Activated T-cell treated with anti-CD3 and anti-CD28 coated beads, Interleukin-2, amount 50 U/mL, for 48 hours (primary cell): ENCODE data around the gene CNTROB.

ENCODE experiments used
- DNase-seq, 2 experiments: peaks; one replicate each; pipeline ENCODE4 v3.0.0-alpha.2; 2020

CNTROB gene

DNA sequence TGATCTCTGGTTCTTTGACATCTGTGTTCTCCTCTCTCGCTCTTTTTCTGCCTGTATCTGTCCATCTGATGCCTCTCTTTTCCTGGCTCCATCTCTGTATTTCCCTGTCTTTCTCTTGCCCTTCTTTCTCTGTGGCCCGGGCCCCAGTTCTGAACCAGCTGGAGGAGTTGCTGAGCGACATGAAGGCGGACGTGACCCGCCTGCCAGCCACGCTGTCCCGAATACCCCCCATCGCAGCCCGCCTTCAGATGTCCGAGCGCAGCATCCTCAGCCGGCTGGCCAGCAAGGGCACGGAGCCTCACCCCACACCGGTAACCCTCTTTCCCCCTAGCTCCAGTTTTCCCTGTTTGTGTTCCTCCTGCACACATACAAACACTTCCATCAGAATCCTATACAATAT, 21.7 kb upstream of the CNTROB start:
- no peak for DNase-seq

DNA sequence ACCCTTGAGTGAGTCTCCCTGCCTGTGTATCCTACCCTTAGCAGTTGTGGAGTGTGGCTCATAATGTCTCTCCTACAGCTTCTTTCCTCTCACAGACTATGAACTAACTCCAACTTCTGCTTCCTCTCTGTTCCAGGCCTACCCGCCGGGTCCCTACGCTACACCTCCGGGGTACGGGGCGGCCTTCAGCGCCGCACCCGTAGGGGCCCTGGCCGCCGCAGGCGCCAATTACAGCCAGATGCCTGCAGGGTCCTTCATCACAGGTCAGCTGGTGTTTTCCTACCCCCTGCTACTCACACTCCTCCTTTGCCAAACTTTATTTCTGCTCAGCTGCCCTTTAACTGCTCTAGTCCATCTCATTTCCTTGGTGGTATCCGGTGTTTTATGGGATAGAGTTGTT, 21.3 kb upstream of the CNTROB start:
- no peak for DNase-seq

DNA sequence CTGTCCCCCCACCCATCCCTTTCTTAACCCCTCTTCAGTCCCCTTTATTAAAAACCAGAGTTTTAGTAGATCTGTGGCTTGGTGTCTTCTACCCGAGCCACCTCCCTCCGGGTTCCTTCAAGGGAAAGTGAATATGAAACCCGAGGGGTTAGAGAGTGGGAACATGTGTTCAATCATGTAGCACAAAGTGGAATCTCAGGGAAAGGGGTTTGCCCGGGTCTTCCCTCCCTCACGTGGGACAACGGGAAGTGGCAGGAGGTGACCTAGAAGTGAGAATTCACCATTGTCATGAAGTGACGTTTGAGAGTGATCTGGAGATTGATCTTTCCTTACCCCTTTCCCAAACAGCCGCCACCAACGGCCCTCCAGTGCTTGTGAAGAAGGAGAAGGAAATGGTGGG, 20.9 kb upstream of the CNTROB start:
- DNase-seq = no peak

DNA sequence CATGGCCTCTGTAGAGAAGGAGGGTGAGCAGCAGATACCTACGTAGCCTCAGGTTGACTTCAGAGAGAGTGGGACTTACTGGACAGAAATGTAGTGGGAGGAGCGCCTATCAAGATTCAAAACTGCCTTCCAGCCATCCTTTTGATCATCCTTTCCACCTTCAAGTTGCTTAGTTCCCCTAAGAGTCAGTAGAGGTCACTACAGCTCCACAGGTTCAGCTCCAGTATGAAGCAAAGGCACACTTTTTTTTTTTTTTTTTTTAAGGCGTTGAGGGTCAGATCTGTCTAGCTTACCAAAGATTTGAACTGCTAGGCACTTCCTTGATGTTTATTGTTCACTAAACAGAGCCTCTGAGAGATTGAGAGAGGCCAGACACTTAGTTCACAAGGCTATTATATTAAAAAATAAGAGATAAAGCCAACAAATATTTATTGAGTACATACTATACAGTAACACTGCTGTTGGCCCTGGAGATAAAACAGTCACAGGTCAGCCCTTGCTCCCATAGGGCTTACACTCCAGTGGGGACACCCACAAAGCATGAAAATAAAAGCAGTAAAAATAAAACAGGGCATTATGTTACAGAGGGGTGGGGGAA, 19.0 kb upstream of the CNTROB start:
- peak in 1 of 2 experiments; percentile 31 for DNase-seq

DNA sequence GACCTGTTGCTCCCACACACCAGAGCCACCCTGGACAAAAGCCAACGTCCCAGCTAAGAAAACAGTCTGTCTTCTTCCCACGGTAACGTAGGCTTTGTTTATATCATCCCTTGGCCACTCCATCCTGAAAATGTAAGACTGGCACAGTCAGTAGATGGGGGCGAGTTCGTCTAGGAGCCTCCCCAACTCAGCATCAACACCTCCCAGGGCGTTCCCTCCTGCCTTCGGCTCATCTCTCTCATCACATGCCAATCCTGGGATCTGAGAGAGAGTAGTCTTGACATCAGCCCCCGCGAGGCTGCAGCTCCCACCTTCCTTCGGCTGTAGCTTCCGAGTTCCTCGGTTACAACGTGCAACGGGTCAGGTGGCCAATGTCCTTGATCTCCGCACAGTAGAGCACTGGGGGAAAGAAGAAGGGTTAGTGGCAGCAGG, 16.8 kb upstream of the CNTROB start:
- no peak for DNase-seq

DNA sequence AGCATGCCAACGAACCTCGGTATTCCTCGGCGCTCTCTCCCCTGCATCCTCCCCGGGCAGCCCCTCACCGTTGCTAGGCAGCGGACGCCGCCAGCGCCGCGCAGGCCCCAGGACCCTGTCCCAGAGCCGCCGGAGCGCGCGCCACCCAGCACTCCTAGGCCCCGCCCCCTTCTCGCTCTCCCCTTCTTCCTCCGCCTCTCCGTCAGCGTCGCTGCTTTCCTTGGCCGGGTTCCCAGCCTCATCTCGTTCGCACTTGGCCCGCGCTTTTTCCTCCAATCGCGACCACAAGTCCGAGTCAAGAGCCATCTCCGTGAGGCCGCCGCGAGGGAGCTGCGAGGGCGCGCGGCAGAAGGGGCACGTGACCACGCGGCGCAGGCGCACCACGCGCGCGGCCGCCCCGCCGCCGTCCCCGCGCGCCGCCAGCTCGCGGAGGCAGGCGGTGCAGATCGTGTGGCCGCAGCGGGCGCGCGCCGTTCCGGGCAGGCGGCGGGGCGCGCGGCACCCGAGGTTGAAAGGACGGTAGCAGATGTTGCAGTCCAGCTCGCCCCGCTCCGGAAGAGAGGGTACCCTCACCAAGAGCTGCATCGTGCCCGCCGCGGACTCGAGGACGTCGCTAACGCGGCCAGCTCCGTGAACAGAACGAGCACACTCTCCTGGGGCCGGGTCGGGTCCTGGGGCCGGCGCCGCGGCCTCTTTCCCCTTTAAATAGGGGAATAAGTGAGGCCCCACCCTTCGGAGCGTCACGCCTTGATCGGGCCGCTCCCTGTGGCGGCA, 16.2 kb upstream of the CNTROB start, which contains the start of gene RNF227:
RNF227 (minus strand) TSS at position 679 of the 774 bp plus-strand sequence; CDS start at position 585, 94 bp downstream.
- peak; percentile 93 for DNase-seq

DNA sequence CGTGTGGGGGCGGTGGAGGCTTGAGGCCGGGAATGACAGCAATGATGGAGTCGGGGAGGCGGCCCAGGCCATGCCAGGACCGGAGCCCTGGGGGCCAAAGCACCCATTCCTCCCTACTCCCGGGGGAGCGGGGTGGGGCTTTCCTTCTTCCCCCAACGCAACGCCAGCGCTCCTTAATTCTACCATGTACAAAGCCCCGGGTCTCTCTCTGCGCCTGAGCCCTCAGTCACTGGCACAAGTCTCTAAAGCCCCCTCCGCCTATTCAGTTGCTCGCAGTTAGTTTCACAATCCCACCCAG, 15.7 kb upstream of the CNTROB start:
- no peak for DNase-seq

DNA sequence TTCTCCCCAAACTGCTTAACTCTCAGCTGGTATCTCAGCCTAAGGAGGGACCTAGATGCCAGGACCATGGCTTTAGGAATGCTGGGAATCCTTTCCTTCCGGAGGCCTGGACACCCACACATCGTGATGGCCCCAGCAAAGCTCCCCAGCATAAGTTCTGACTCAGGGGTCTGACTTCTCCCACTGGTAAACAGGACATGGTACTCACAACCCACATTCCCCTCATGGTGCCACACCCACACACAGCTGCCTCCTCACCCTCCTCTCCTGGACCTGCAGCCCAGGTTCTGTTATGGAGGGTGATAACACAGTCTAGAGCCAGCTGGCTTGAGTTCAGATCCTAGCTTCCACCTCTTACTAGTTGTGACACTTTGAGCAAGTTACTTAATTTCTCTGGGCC, 15.2 kb upstream of the CNTROB start:
- no peak for DNase-seq

DNA sequence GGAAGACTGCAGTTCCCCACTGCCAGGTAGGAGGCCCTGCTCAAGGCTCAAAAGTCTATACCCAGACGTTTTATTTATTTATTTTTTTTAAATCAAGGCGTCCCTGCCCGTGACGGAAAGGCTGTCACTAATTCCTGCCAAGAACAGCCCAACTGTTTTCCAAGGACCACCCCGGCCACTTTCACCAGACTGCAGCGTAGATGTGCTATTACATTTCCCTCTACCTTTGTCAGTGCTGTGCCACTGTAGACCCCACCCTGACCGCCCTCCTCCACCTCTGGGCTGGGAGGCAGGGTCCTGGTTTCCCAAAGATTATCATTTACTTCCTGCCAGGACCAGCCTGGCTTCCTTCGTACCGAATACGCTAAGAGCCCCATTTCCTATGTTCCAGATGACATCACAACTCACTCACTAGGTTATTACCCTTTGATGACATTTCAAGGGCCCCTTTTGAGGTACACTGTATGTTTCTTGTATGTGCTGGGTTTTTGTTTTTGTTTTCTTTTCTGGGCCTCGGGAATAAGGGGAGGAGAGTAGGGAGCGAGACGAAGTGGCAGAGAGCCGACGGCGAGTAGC, 9.6 kb upstream of the CNTROB start:
- DNase-seq = no peak

DNA sequence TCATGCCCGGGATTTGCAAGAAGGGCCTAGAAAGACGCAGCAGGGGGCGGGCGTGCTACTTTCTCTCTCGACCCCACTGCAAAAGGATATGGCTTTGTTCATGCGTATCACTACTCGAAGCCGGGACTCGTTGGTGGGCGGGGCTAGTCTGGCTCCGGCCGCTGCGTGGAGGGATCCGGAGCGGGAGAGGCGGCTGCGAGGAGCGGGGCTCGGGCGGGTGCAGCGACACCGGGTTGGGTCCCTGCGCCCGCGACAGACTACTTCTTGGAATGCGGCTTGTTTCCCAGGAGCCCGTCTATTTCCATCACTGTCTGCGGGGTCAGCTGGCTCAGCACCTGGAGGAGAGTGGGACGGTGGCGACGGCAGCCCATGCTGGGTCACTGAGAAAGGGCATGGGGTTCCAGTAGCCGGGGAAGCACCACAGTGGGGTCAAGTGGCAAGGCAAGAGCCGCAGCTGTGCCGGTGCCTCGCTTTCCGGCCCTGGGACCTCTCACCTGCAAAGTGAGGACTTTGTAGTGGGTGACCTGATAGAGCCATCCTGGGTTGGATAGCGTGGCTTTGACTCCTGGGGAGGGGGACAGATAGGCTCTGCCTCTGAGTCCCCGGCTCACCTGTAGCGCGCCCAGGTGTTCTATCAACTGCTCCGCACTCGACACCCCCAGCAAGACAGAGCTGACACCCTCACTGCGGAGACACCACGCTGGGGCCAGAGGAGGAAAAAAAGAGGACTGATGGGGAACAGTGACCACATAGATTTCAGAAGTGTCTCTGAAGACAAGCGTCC, 9.0 kb upstream of the CNTROB start:
- peak; percentile 86 for DNase-seq

DNA sequence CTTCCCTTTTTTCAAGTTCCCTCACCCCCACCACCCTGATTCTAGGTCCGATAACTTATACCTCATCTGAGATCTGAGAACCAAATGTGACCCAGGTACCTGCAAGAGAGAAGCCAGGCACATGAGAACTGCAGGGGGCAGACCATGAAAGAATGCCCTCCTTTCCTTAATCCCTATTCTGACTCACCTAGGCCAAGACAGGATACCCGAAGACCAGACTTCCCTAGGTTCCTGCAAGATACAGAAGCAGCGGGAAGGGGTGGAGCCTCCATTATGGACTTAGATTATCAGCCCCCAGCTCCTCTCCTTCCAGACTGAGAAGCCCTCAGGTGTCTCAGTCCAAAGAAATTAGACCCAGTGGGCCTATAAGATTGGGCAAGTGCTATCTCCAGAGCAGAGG, 4.4 kb upstream of the CNTROB start:
- DNase-seq = no peak

DNA sequence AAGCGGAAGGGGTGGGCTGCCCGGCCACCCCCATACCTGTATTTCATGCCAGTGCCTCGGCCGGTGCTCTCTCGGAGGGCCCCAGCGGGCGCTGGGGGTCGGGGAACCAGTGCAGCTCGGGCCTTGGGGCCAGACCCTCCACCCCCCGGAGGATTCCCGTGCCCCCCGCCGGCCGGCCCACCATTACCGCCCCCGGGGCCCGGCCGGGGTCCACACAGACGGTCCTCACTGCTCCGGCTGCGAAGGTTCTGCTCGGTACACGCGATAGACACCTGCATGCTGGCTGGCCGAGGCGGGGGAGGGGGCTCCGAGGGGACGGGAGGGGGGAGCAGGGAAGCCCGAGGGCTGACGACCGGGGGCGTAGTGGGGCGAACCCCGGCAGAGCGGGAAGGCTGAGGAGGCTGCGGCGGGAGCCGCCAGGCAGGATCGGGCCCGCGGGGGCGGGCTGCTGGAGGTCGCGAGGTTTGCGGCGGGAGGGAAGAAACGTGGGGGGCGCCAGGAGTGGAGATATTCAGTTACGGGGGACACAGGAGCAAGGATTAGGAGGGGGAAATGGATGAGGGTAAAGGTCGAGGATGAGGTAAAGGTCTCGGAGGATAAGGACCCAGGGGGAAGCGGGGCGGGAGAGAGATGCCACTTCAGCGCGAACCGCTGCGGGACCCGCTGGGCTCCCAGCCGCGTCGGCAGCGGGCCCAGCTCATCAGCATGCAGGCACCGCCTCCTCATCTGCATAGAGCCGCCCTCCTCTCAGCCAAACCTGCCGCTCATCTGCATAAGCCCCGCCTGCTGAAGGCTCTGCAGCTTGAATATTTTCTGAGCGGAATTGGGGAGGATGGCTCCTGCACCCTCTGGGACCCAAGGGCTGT, 2.6 kb upstream of the CNTROB start, which contains the start of gene KCNAB3:
KCNAB3 (minus strand) TSS at position 699 of the 866 bp plus-strand sequence; CDS start at position 278, 421 bp downstream.
- peak; percentile 58 to 74 for DNase-seq

DNA sequence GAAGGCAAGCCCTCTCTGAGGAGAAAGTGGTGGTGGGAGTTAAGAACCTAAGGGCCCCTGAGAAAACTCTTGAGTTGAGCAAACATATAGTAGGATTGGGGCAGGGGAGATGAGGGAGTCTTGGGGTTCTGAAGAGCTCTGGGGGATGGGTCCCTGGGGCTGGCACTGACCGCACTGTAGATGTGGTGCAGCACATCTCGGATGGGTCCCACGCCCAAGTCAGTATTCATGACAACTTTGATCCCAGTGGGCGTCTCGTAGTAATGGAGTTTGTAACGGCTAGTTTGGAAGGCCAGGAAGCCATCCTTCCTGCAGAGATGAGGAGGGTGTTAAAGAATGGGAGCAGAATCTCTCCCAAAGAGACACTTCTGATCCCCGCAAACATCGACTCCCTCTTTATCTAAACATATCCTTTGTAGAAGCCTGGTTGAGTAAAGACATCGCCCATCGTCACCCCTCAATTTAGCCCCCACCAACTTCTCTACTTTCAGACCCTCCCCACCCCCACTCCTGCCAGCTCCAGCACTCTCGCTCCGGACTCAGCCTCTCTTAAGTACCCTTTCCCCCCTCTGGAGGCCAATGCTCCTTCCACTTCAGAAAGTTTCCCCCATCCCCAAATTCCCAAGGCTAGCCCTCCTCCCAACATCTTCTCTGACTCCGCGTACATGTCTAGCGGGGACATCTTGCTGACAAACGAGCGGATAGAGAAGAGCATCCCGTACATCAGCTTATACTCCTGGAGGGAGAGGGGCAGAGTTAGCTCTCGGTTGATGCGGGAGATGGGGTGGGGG, 970 bp upstream of the CNTROB start:
- no peak for DNase-seq

DNA sequence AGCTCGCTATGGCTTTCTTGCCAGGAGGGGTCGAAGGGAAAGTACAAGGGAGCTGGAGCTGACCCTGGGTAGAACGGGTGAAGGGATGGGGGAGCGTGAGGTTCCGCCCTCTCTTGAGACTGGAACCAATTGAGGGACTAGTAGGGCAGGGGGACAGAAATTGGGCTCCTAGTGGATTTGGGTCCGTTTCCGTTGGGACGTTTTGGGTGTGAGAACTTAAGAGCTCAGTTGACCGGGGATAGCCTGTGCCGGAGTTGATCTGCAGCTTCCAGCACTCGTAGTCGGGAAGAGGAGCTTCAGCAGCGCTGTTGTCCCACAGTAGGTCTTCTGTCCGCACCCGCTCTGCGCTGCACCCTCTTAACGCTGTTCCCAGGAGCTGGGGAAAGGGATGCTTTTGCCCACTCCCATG, 481 bp downstream of the CNTROB start:
- peak in 1 of 2 experiments; percentile 47 for DNase-seq

DNA sequence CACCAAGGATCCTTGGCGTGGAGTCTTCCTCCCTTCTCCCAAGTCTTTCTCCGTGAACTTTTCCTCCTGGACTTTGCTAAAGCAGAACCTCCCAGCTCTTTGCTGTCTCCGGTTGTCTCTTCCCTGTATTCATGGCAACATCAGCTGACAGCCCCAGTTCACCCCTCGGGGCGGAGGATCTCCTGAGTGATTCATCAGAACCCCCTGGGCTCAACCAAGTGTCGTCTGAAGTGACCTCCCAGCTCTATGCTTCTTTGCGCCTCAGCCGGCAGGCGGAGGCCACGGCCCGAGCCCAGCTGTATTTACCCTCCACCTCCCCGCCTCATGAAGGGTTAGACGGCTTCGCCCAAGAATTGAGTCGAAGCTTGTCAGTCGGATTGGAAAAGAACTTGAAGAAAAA, 943 bp downstream of the CNTROB start:
- DNase-seq = peak; percentile 49 to 55

DNA sequence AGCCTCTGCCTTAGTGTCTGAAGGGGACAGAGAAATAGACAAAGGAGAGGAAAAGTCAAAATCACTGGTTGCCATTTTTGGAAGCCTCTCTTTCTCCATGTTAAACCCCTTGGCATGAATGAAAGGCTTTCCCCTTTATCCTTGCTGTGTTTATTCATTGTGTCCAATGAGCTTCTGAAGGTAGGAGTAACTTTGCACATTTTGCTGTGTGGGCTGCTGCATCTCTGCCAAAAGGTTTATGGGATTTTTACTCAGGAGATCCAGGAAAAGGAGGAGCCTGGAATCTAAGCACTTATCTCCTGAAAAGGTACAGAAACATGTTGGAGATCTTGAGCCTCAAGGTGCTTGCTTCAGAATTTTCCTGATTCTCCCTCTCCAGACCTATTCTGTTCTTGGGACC, 3.9 kb downstream of the CNTROB start:
- no peak for DNase-seq

DNA sequence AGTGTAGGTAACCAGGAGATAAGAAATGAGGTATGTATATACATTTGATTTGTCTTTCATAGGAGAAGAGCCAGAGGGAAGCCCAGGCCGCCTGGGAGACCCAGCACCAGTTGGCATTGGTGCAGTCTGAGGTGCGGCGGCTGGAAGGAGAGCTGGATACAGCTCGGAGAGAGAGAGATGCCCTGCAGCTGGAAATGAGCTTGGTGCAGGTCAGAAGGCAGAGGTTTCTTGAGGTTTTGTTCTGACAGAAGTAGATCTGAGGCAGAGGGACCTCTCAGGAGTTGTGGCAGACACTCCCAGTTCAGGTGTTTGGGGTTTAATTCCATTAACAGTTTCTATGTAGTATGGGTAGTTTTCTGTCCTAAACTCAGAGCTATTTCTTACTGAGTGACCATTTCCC, 8.0 kb downstream of the CNTROB start:
- no peak for DNase-seq

DNA sequence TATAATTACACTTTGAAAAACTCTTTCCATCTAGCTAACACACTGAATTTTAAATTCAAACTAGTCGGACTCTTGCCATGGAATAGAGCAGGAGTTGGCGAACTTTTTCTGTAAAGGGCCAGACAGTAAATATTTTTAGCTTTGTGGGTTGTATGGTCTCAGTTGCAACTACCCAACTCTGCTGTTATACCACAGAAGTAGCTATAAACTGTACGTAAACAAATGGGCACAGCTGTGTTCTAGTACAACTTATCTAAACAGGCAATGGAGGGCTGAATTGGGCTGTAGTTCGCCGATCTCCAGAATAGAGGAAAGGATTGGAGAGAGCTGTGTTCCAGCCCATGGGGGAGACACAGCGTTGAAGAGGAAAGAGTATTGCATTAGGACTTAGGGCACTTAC, 8.7 kb downstream of the CNTROB start:
- DNase-seq = no peak

DNA sequence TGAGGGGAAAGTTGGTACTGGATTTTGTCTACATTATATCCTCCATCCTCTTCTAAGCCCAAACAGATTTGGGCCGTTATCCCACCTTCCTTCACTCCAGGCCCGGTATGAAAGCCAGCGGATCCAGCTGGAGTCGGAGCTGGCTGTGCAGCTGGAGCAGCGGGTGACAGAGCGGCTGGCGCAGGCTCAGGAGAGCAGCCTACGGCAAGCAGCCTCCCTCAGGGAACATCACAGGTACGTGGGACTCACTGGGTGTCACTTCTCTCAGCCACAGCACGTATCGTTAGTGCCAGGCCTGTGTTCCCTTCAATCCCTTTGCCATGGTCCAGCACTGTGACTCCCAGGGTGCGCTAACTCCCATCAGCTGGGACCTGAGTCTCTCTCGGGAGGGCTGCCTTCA, 11.3 kb downstream of the CNTROB start:
- DNase-seq = no peak

DNA sequence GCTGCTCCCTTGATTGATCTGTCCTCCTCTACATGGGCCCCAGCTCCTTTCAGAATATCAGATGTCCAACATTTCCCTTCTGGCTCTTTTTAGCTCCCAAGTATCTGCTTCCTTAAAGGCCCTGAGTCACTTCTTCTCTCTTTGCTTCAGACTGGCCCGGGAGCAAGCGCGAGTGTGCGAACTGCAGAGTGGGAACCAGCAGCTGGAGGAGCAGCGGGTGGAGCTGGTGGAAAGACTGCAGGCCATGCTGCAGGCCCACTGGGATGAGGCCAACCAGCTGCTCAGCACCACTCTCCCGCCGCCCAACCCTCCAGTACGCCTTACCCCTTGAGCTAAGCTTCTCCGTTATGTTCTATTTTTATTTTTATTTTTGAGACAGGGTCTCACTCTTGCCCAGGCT, 12.3 kb downstream of the CNTROB start:
- DNase-seq = no peak

DNA sequence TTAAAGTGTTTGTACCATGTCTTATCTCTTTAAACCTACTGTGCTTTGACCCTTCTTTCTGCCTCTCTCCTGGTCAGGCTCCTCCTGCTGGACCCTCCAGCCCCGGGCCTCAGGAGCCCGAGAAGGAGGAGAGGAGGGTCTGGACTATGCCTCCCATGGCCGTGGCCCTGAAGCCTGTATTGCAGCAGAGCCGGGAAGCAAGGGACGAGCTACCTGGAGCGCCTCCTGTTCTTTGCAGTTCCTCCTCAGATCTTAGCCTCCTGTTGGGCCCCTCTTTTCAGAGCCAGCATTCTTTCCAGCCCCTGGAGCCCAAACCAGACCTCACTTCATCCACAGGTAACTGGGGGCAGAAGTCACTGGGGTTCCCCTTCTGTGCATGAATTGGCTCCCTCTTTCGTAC, 13.6 kb downstream of the CNTROB start:
- DNase-seq = no peak

DNA sequence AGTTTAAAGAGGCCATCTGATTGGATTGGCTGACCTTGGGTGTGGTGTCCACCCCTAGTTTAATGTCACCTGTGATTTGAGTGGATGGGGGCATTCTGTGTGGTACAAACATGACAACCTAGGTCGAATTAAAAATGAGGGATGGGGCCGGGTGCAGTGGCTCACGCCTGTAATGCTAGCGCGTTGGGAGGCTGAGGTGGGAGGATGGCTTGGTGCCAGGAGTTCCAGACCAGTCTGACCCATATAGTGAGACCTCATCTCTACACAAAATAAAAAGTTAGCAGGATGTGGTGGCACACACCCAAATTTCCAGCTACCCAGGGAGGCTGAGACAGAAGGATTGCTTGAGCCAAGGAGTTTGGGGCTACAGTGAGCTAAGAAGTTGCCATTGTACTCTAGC, 14.4 kb downstream of the CNTROB start:
- DNase-seq = no peak
